Gastroesophageal sphincter (tissue), 4 donors: ENCODE measurements around the gene ADIPOR2. TPM values are rescaled to one million over a fixed set of nuclear protein-coding genes. Genes with fewer than 3 reads are reported as not detected.

ENCODE experiments used
- ATAC-seq: fragments of 150-250 bp; one replicate; pipeline ENCODE4 v1.9.1; 2016; ENCODE audit warnings: mild to moderate bottlenecking, moderate library complexity
- H3K27ac ChIP-seq, 4 donors: fragments of 200-600 bp; sonication (generic) in 3 of 4; 1 replicate in 3 of 4; 2 replicates in 1 of 4; pipeline ENCODE4 v1.5.1; 2016 to 2019
- H3K27me3 ChIP-seq: fragments of 200-600 bp; sonication (generic); one replicate; pipeline ENCODE4 v1.5.1; 2019
- H3K36me3 ChIP-seq, 2 donors: fragments of 200-600 bp; sonication (generic); one replicate each; pipeline ENCODE4 v1.5.1; 2019; ENCODE audit warnings: control low read depth in 1 of 2
- H3K4me1 ChIP-seq, 3 donors: fragments of 200-600 bp; sonication (generic); 1 replicate in 2 of 3; 2 replicates in 1 of 3; pipeline ENCODE4 v1.5.1; 2016 to 2019; ENCODE audit warnings: control low read depth in 2 of 3
- H3K4me3 ChIP-seq, 2 donors: fragments of 200-600 bp; sonication (generic); one replicate each; pipeline ENCODE4 v1.5.1; 2019; ENCODE audit warnings: mild to moderate bottlenecking in 1 of 2, moderate library complexity in 1 of 2
- H3K9me3 ChIP-seq, 3 donors: fragments of 200-600 bp; sonication (generic); one replicate each; pipeline ENCODE4 v1.5.1; 2017 to 2019; ENCODE audit warnings: control low read depth in 2 of 3
- CTCF ChIP-seq, 4 experiments: fragments of 200-600 bp in 2 of 4; fragments of 450-650 bp in 2 of 4; sonication (generic) in 1 of 4; IDR thresholded peaks; one replicate each; pipeline ENCODE4 v1.5.1; 2017 to 2019; ENCODE audit warnings: antibody characterized with exemption in 4 of 4, mild to moderate bottlenecking in 2 of 4, moderate library complexity in 2 of 4
- EP300 ChIP-seq: sonication (generic); formaldehyde crosslinking; IDR thresholded peaks from one replicate; pipeline ENCODE4 v1.6.1; 2017; ENCODE audit warnings: antibody characterized with exemption, mild to moderate bottlenecking
- POLR2A ChIP-seq, 2 donors: fragments of 450-650 bp; IDR thresholded peaks; one replicate each; pipeline ENCODE4 v1.6.1; 2017; ENCODE audit warnings: antibody characterized with exemption in 2 of 2, mild to moderate bottlenecking in 2 of 2, moderate library complexity in 1 of 2
- POLR2AphosphoS5 ChIP-seq: sonication (generic); formaldehyde crosslinking; IDR thresholded peaks from one replicate; pipeline ENCODE4 v1.6.1; 2017; ENCODE audit warnings: antibody characterized with exemption
- WGBS, 2 donors: methylation state at CpG; one replicate each; pipeline ENCODE4 v1.1.5; 2018; ENCODE audit warnings: low coverage in 1 of 2; 5-methylcytosine and 5-hydroxymethylcytosine counted together
- total RNA-seq, 4 donors: library from RNA; depleted of rRNA; stranded (reverse); fragments of >200 nt; gene quantifications; one replicate each; pipeline ENCODE4 v1.1.0, GENCODE V29; 2016

Gene ADIPOR2
- total RNA-seq, 4 donors from 2014 or later = 26.6 to 37.9 (median 33.4) TPM

- TF ChIP-seq POLR2A (IDR thresholded peaks at IDR 0.05) = no peak
- TF ChIP-seq EP300 = no peak
- no peak for TF ChIP-seq POLR2AphosphoS5
- no peak for TF ChIP-seq CTCF (IDR thresholded peaks at IDR 0.05)
- no peak for ATAC-seq
- H3K27me3 ChIP-seq = no peaks in the 10 kb centered on the region
- no peaks in the 10 kb centered on the region for H3K36me3 ChIP-seq
- no peak overlapping the region for H3K4me3 ChIP-seq
- H3K9me3 ChIP-seq = no peaks in the 10 kb centered on the region
- WGBS, 2 donors = 86 to 89% methylated on average over 3 to 8 of the region's 19 CpGs
- no peak overlapping the region for H3K27ac ChIP-seq
- no peaks in the 10 kb centered on the region for H3K4me1 ChIP-seq
These were observed 117.3 kb downstream of the ADIPOR2 start for GRCh38 chr12:1808036-1808797.

- 90 to 92% methylated on average over 7 to 21 of the region's 22 CpGs for whole genome bisulfite sequencing, 2 donors
- no peak for TF ChIP-seq POLR2A (IDR thresholded peaks at IDR 0.05)
- no peak for TF ChIP-seq EP300
- no peak for TF ChIP-seq POLR2AphosphoS5
- no peak for TF ChIP-seq CTCF (IDR thresholded peaks at IDR 0.05)
- no peaks in the 10 kb centered on the region for H3K9me3 ChIP-seq
- no peaks in the 10 kb centered on the region for H3K4me1 ChIP-seq
- no peaks in the 10 kb centered on the region for H3K36me3 ChIP-seq
- H3K4me3 ChIP-seq = no peak overlapping the region
- H3K27ac ChIP-seq = no peak overlapping the region
- ATAC-seq = no peak
- H3K27me3 ChIP-seq = no peaks in the 10 kb centered on the region
These were observed 118.1 kb downstream of the ADIPOR2 start for GRCh38 chr12:1808798-1809480.

- Histone ChIP-seq H3K4me1 (no peaks in the 10 kb centered on the region), H3K27ac (no peak overlapping the region), H3K4me3 (no peak overlapping the region), H3K9me3 (no peaks in the 10 kb centered on the region), H3K27me3 (no peaks in the 10 kb centered on the region), H3K36me3 (no peaks in the 10 kb centered on the region)
- WGBS, 2 donors = 78 to 83% methylated on average over 4 to 8 of the region's 13 CpGs
- ATAC-seq = no peak
- TF ChIP-seq EP300 (no peak), POLR2AphosphoS5 (no peak), POLR2A (IDR thresholded peaks at IDR 0.05) (no peak), CTCF (IDR thresholded peaks at IDR 0.05) (no peak)
These were observed 118.8 kb downstream of the ADIPOR2 start for GRCh38 chr12:1809591-1810190.

- Histone ChIP-seq H3K27me3 (no peaks in the 10 kb centered on the region), H3K27ac (peak overlapping the region in 1 of 4 donors; percentile 45), H3K36me3 (no peaks in the 10 kb centered on the region), H3K4me3 (no peak overlapping the region), H3K4me1 (no peaks in the 10 kb centered on the region), H3K9me3 (no peaks in the 10 kb centered on the region)
- TF ChIP-seq CTCF (IDR thresholded peaks at IDR 0.05) (no peak), EP300 (no peak), POLR2AphosphoS5 (no peak), POLR2A (IDR thresholded peaks at IDR 0.05) (no peak)
- WGBS, 2 donors = 84% methylated on average over 11 to 17 of the region's 21 CpGs
- no peak for ATAC-seq
These were observed 119.5 kb downstream of the ADIPOR2 start for GRCh38 chr12:1810201-1810930.
